ENCODE data around the gene TSC1.
A peak's percentile ranks its signal among the peaks of the same experiment; 100 is the strongest.

TSC1 gene

GRCh38 chr9:132948482-132949050 lies 4.2 kb upstream of the TSC1 start:
- TF ChIP-seq, protein P1, sequence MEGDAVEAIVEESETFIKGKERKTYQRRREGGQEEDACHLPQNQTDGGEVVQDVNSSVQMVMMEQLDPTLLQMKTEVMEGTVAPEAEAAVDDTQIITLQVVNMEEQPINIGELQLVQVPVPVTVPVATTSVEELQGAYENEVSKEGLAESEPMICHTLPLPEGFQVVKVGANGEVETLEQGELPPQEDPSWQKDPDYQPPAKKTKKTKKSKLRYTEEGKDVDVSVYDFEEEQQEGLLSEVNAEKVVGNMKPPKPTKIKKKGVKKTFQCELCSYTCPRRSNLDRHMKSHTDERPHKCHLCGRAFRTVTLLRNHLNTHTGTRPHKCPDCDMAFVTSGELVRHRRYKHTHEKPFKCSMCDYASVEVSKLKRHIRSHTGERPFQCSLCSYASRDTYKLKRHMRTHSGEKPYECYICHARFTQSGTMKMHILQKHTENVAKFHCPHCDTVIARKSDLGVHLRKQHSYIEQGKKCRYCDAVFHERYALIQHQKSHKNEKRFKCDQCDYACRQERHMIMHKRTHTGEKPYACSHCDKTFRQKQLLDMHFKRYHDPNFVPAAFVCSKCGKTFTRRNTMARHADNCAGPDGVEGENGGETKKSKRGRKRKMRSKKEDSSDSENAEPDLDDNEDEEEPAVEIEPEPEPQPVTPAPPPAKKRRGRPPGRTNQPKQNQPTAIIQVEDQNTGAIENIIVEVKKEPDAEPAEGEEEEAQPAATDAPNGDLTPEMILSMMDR (conservative IDR thresholded peaks at IDR 0.05; ENCODE audit: low read depth): no peak
- ChIA-PET POLR2A (ENCODE audit: low non-redundant PET) (no interaction called here), CTCF (no interaction called here)
- DNase-seq (ENCODE audit: low spot score): no peak
- H3K27ac ChIP-seq: no peak overlapping the region

- ChIA-PET CTCF (interaction anchor here (0.6 to 1.0 kb wide), 2 partner anchors 32 to 46 kb away, joined by 3 read pairs; no protein-coding TSS in a partner anchor), POLR2A (ENCODE audit: low non-redundant PET) (interaction anchor here (0.7 kb wide), 1 partner anchor 144 kb away, joined by 3 read pairs; no protein-coding TSS in a partner anchor)
- no peak for DNase-seq (ENCODE audit: low spot score)
- TF ChIP-seq, protein P1 (conservative IDR thresholded peaks at IDR 0.05; ENCODE audit: low read depth): no peak
- H3K27ac ChIP-seq: no peak overlapping the region
These were observed 3.3 kb upstream of the TSC1 start for GRCh38 chr9:132947756-132948155.

GRCh38 chr9:132946631-132947295 lies 2.3 kb upstream of the TSC1 start:
- ChIA-PET POLR2A (ENCODE audit: low non-redundant PET) (no interaction called here), CTCF (interaction anchor here (0.6 to 1.0 kb wide), 3 partner anchors 45 to 143 kb away, joined by 3 to 7 read pairs (median 3); no protein-coding TSS in a partner anchor)
- DNase-seq (ENCODE audit: low spot score): peak; percentile 67
- TF ChIP-seq, protein P1 (conservative IDR thresholded peaks at IDR 0.05; ENCODE audit: low read depth): no peak
- H3K27ac ChIP-seq: peak overlapping the region; percentile 23; the same call in 1 of the 2 replicates

DNA sequence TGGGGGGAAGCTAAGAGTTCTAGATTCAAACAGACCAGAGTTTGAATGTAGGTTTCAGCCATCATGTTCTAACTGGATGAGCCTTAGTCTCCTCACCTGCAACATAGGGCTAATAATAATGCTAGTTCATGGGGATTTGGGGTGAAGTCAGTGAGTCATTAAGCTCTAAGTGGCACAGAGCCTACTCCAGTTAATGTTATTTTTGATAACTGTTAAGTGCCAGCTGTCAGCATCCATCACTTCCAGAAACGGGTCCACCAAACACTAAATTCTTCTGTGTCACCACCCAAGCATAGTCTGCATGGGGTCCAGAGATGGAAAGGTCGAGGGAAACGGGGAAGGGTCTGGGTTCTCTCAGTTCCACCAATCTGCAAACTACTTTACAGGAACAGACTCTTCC lies 1.8 kb upstream of the TSC1 start:
- CTCF ChIA-PET: interaction anchor here (0.6 to 0.7 kb wide), 2 partner anchors 145 to 701 kb away, joined by 3 to 4 read pairs; no protein-coding TSS in a partner anchor
- no peak for DNase-seq (ENCODE audit: low spot score)
- POLR2A ChIA-PET (ENCODE audit: low non-redundant PET): no interaction called here
- peak overlapping the region; percentile 23; the same call in 1 of the 2 replicates for H3K27ac ChIP-seq
- TF ChIP-seq, protein P1 (conservative IDR thresholded peaks at IDR 0.05; ENCODE audit: low read depth): no peak

GRCh38 chr9:132945186-132946130 lies 1.0 kb upstream of the TSC1 start:
- H3K27ac ChIP-seq: peak overlapping the region; percentile 89
- POLR2A ChIA-PET (ENCODE audit: low non-redundant PET): interaction anchor here (0.5 to 1.1 kb wide), 7 partner anchors 8 to 472 kb away, joined by 3 to 6 read pairs (median 4); partner anchors contain the start of gene REXO4
- CTCF ChIA-PET: interaction anchor here (0.6 to 1.3 kb wide), 3 partner anchors 32 to 701 kb away, joined by 3 to 4 read pairs (median 3); no protein-coding TSS in a partner anchor
- DNase-seq (ENCODE audit: low spot score): no peak
- TF ChIP-seq, protein P1 (conservative IDR thresholded peaks at IDR 0.05; ENCODE audit: low read depth): no peak

Measured in RWPE1 (cell line).